AG04449 (cell line): ENCODE data around the gene PLXDC1.
"Not testable (repeated sequence)": the region's sequence is repeated elsewhere in the genome, so short reads cannot be mapped to it uniquely, and the experiment has no call there.

Experiments
- CTCF ChIA-PET: fragments of 350-600 bp; formaldehyde crosslinking; extraction: SDS; loops from one replicate; lab custom pipeline; 2021; ENCODE audit warnings: antibody characterized with exemption; lab: Yijun Ruan, JAX
- POLR2A ChIA-PET: fragments of 400-600, 350-600 bp; formaldehyde crosslinking; extraction: SDS; loops from one replicate; lab custom pipeline; 2020; ENCODE audit warnings: antibody characterized with exemption, inconsistent platforms; lab: Yijun Ruan, JAX
- DNase-seq: peaks from one replicate; pipeline ENCODE4 v3.0.0-alpha.2; 2010; ENCODE audit warnings: low read depth, low spot score
- H3K4me3 ChIP-seq: 2 replicates; pipeline ENCODE4 v1.5.1; 2011; ENCODE audit warnings: low read depth, mild to moderate bottlenecking, control low read depth, low read length
- TF ChIP-seq, protein P1 (sequence below): IDR thresholded peaks from one replicate; pipeline ENCODE4 v1.5.1; 2011; ENCODE audit warnings: mild to moderate bottlenecking, moderate library complexity, low read length, control low read depth, inconsistent platforms; ENCODE audit not compliant: insufficient read depth; ENCODE audit errors: missing control alignments

Gene PLXDC1

DNA sequence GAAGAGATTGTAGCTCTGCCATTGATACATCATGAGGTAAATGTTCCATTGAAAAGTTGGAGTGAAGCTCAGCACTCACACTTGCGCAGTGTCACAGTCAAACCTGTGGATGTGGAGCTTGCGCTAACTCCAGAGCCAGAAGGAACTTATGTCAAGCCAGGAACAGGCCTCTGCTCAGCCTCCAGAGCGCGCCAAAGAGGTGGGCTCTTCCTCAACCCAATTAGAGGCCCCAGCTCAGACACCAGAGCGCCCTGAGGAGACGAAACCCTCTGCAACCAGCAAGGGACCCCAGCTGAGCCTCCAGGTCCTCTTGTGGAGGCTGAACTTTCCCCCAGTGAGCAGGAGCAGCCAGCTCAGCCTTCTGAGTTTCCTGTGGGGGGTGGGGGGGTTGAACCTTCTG, 122.7 kb downstream of the PLXDC1 start:
- ChIA-PET CTCF (interaction anchor here (1.7 to 2.8 kb wide), 2 partner anchors 46 to 124 kb away, joined by 6 to 10 read pairs; no protein-coding TSS in a partner anchor), POLR2A (interaction anchor here (0.7 kb wide), 1 partner anchor 14 kb away, joined by 3 read pairs; no protein-coding TSS in a partner anchor)
- TF ChIP-seq, protein P1, sequence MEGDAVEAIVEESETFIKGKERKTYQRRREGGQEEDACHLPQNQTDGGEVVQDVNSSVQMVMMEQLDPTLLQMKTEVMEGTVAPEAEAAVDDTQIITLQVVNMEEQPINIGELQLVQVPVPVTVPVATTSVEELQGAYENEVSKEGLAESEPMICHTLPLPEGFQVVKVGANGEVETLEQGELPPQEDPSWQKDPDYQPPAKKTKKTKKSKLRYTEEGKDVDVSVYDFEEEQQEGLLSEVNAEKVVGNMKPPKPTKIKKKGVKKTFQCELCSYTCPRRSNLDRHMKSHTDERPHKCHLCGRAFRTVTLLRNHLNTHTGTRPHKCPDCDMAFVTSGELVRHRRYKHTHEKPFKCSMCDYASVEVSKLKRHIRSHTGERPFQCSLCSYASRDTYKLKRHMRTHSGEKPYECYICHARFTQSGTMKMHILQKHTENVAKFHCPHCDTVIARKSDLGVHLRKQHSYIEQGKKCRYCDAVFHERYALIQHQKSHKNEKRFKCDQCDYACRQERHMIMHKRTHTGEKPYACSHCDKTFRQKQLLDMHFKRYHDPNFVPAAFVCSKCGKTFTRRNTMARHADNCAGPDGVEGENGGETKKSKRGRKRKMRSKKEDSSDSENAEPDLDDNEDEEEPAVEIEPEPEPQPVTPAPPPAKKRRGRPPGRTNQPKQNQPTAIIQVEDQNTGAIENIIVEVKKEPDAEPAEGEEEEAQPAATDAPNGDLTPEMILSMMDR: no peak
- no peak for DNase-seq
- H3K4me3 ChIP-seq: no peak overlapping the region

DNA sequence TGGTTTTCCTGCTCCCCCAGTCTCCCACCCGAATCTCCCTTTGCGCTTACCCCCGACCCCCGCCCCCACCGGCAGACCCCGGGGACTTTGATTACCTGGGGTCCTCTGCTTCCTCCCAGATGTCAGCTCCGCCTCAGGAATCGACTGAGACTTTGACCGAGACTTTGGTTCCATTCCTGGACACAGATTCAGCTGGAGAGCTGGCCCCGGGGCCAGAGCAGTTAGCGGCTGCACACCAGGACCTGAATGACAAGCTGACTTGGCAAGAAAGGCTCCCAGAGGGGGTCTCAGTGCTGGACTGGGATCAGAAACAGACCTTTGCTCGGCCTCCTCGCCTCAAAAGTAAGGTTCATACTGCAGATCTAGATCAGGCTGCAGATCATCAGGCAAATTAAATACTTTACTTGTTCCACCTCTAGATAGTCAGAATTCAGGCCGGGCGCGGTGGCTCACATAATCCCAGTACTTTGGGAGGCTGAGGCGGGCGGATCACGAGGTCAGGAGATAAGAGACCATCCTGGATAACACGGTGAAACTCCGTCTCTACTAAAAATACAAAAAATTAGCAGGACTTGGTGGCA, 123.9 kb downstream of the PLXDC1 start:
- no peak for DNase-seq
- CTCF ChIA-PET: no interaction called here
- POLR2A ChIA-PET: no interaction called here
- H3K4me3 ChIP-seq: peak overlapping the region; percentile 23; the same call in 1 of the 2 replicates
- TF ChIP-seq, protein P1: no peak

DNA sequence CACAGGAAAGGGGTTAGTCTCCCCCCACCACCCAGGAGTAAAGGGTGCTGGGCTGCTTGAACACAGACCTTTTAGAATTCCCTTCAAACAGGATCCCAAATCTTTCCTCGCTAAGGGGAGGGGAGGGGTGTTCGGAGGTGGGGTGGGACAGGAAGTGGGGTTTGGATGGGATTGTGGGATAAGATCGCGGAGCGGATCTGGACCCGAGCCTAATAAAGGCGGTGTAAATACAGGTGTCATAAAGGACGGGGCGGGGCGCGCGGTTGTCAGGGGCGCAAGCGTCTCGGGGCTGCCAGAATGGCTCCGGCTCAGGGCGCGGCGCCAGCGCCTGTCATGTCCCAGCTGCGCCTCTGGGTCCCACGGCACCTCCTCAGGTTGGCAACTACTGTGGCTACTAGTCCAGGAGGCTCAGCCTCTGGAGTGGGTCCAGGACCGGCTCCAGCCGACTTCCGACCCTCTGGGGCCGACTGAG, 124.4 kb downstream of the PLXDC1 start:
- POLR2A ChIA-PET: no interaction called here
- TF ChIP-seq, protein P1: no peak
- CTCF ChIA-PET: no interaction called here
- DNase-seq: no peak
- peak overlapping the region; percentile 23 for H3K4me3 ChIP-seq

DNA sequence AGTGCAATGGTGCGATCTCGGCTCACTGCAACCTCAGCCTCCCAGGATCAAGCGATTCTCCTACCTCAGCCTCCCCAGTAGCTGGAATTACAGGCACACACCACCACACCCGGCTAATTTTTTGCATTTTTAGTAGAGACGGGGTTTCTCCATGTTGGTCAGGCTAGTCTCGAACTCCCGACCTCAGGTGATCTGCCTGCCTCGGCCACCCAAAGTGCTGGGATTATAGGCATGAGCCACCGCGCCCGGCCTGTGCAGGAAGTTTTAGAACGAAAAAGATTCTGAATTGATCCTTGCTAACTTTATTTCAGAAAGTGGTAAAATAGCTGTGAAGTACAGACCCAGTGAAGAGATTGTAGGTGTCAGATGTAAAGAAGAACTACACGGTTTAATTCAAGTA, 125.1 kb downstream of the PLXDC1 start:
- CTCF ChIA-PET: interaction anchor here (0.6 kb wide), 1 partner anchor 146 kb away, joined by 3 read pairs; no protein-coding TSS in a partner anchor
- H3K4me3 ChIP-seq, POLR2A ChIA-PET, DNase-seq: not testable (repeated sequence)

DNA sequence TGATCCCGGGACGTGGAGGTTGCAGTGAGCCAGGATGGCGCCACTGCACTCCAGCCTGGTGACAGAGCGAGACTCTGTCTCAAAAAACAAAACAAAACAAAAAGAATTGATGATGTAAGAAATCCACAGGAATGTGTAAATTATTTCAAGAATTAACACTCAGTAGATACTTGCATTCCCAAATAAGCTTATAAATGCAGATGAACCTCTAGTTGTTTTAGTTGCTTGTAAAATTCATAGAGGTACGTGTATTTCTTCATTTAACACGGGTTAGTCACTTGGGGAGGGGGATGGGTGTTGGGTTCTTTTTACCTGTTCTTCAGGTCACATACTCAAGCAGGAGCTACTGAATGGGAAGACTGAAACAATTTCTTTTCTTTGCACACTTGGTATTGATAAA, 128.5 kb downstream of the PLXDC1 start:
- H3K4me3 ChIP-seq: no peak overlapping the region
- CTCF ChIA-PET: no interaction called here
- POLR2A ChIA-PET: no interaction called here
- TF ChIP-seq, protein P1: no peak
- DNase-seq: no peak

DNA sequence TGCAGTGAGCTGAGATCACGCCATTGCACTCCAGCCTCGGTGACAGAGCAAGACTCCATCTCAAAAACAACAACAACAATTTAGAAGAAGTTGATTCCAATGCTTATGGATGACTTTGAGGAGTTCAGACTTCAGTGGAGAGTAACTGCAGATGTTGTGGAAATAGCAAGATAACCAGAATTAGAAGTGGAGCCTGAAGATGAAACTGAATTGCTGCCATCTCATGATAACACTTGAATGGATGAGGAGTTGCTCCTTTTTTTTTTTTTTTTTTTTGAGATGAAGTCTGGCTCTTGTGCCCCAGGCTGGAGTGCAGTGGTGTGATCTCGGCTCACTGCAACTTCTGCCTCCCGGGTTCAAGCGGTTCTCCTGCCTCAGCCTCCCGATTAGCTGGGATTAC, 131.4 kb downstream of the PLXDC1 start:
- POLR2A ChIA-PET, H3K4me3 ChIP-seq, DNase-seq, CTCF ChIA-PET: not testable (repeated sequence)

DNA sequence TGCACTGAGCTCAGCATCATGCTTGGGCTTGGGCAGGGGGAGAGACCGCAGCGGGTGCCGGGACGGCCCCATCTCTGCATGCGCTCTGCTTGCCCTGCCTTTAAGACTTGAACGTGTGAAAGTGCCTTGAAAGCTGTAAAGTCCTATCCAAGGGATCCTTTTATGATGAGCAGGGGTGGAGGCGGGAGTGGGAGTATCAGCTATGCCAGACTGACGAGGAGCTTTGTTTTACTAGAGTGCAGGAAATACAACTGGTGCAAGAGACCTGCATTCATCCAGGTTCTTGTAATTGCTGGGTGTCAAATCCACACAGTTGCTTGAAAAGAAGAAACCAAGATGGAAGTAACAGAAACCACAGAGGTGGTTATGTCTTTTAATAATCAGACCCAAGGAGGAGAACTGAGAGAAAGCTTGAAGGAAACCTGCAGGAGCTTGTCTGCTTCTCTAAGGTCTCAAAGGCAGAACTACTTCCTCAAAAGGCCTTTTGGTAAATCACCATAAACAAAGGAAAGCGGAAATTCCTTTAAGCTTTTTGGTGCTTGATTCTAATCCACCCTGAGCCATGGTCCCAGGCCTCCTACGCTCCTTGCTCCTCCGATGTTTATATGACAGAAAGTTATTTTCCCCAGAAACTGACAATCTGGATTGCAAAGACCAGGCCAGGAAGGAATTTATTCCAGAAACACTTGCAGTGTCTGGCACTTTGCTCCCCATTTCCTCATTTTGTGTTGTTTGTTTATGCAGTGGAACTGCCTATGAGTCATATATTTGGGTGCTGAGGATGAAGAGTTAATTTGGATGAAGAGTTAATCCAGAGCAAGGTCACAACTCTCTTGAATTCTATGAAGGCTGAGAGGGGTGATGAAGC, 132.9 kb downstream of the PLXDC1 start:
- H3K4me3 ChIP-seq: no peak overlapping the region
- POLR2A ChIA-PET: no interaction called here
- TF ChIP-seq, protein P1: no peak
- DNase-seq: no peak
- CTCF ChIA-PET: interaction anchor here (1.2 to 1.5 kb wide), 4 partner anchors 12 to 135 kb away, joined by 3 to 6 read pairs (median 4); no protein-coding TSS in a partner anchor
